IMR-90 (cell line): ENCODE measurements around the gene THADA. TPM values are rescaled to one million over a fixed set of nuclear protein-coding genes. Genes with fewer than 3 reads are reported as not detected.

Experiments used
- ATAC-seq: fragments of 200-7000 bp; cut with Tn5 transposase; 2 replicates; pipeline ENCODE4 v1.9.1; 2020; ENCODE audit warnings: low read depth, mild to moderate bottlenecking, moderate library complexity
- BruUV-seq: library from RNA; stranded (reverse); fragments of 400-500 nt; replicated peaks from 2 replicates; lab custom pipeline; 2021; lab: Mats Ljungman, UMichigan
- CTCF ChIA-PET: fragments of 300-600 bp; formaldehyde crosslinking; extraction: SDS; loops from one replicate; lab custom pipeline; 2021; ENCODE audit warnings: antibody characterized with exemption; lab: Yijun Ruan, JAX
- POLR2A ChIA-PET: fragments of 300-600 bp; sonication (Branson Sonifier 250); formaldehyde crosslinking; loops from one replicate; lab custom pipeline; 2022; ENCODE audit warnings: antibody characterized with exemption; ENCODE audit not compliant: unreplicated experiment; lab: Charles Lee
- DNase-seq: peaks from one replicate; pipeline ENCODE4 v3.0.0; 2013
- H2AFZ ChIP-seq: replicated peaks from 2 replicates; pipeline ENCODE3; 2013; ENCODE audit warnings: low read length, mild to moderate bottlenecking; ENCODE audit not compliant: poor library complexity
- H2AK5ac ChIP-seq: 2 replicates; pipeline ENCODE4 v1.6.1; 2013; ENCODE audit warnings: low read depth, low read length, inconsistent platforms
- H2AK9ac ChIP-seq: replicated peaks from 2 replicates; pipeline ENCODE3; 2013; ENCODE audit warnings: mild to moderate bottlenecking, low read depth, low read length, moderate library complexity; ENCODE audit not compliant: poor library complexity
- H2BK120ac ChIP-seq: 2 replicates; pipeline ENCODE4 v1.6.1; 2013; ENCODE audit warnings: low read depth, low read length, inconsistent platforms
- H2BK15ac ChIP-seq: 3 replicates; pipeline ENCODE4 v1.6.1; 2013; ENCODE audit warnings: low read depth, low read length, inconsistent platforms
- H2BK20ac ChIP-seq: 2 replicates; pipeline ENCODE4 v1.6.1; 2013; ENCODE audit warnings: low read depth, mild to moderate bottlenecking, inconsistent platforms, low read length, moderate library complexity
- H2BK5ac ChIP-seq: 2 replicates; pipeline ENCODE4 v1.6.1; 2013; ENCODE audit warnings: mild to moderate bottlenecking, low read depth, low read length, inconsistent platforms; ENCODE audit not compliant: poor library complexity, severe bottlenecking
- H3K14ac ChIP-seq: replicated peaks from 2 replicates; pipeline ENCODE4 v1.6.1; 2013; ENCODE audit warnings: low read depth, low read length, inconsistent platforms
- H3K18ac ChIP-seq: 2 replicates; pipeline ENCODE4 v1.6.1; 2013; ENCODE audit warnings: low read depth, low read length, control low read depth
- H3K23ac ChIP-seq: 2 replicates; pipeline ENCODE4 v1.6.1; 2013; ENCODE audit warnings: low read depth, low read length, inconsistent platforms
- H3K27ac ChIP-seq: 2 replicates; pipeline ENCODE4 v1.5.1; 2013; ENCODE audit warnings: mild to moderate bottlenecking, control low read depth, low read length; ENCODE audit not compliant: insufficient read depth
- H3K27me3 ChIP-seq: 2 replicates; pipeline ENCODE4 v1.6.1; 2013; ENCODE audit warnings: low read length; ENCODE audit not compliant: control insufficient read depth, insufficient read depth
- H3K36me3 ChIP-seq: 2 replicates; pipeline ENCODE4 v1.6.1; 2013; ENCODE audit warnings: low read length, mixed read lengths; ENCODE audit not compliant: control insufficient read depth, insufficient read depth
- H3K4ac ChIP-seq: 2 replicates; pipeline ENCODE4 v1.6.1; 2013; ENCODE audit warnings: low read depth, low read length, inconsistent platforms
- H3K4me1 ChIP-seq: 2 replicates; pipeline ENCODE4 v1.6.1; 2013; ENCODE audit warnings: low read length, mixed read lengths; ENCODE audit not compliant: control insufficient read depth, insufficient read depth
- H3K4me2 ChIP-seq: 2 replicates; pipeline ENCODE4 v1.6.1; 2013; ENCODE audit warnings: low read depth, mild to moderate bottlenecking, control low read depth, low read length, moderate library complexity
- H3K4me3 ChIP-seq: 2 replicates; pipeline ENCODE4 v1.5.1; 2013; ENCODE audit warnings: low read depth, mild to moderate bottlenecking, control low read depth, low read length, moderate library complexity; ENCODE audit not compliant: insufficient read depth
- H3K56ac ChIP-seq: 2 replicates; pipeline ENCODE4 v1.6.1; 2013; ENCODE audit warnings: low read length, inconsistent platforms; ENCODE audit not compliant: insufficient read depth; ENCODE audit errors: extremely low read depth
- H3K79me1 ChIP-seq, 2 experiments: 2 replicates each; pipeline ENCODE4 v1.6.1; 2013; ENCODE audit warnings: low read length in 2 of 2, inconsistent platforms in 1 of 2, low read depth in 1 of 2
- H3K9ac ChIP-seq: 2 replicates; pipeline ENCODE4 v1.6.1; 2013; ENCODE audit warnings: low read depth, low read length, control low read depth
- H3K9me1 ChIP-seq: 2 replicates; pipeline ENCODE4 v1.6.1; 2013; ENCODE audit warnings: low read length, inconsistent platforms; ENCODE audit not compliant: insufficient read depth
- H3K9me3 ChIP-seq: 2 replicates; pipeline ENCODE4 v1.6.1; 2013; ENCODE audit warnings: low read length; ENCODE audit not compliant: control insufficient read depth, insufficient read depth
- H4K20me1 ChIP-seq: 2 replicates; pipeline ENCODE4 v1.6.1; 2013; ENCODE audit warnings: low read length, inconsistent platforms; ENCODE audit not compliant: insufficient read depth
- H4K5ac ChIP-seq: 2 replicates; pipeline ENCODE4 v1.6.1; 2013; ENCODE audit warnings: mild to moderate bottlenecking, low read depth, low read length, control low read depth
- H4K8ac ChIP-seq, 2 experiments: 2 replicates each; pipeline ENCODE4 v1.6.1; 2013; ENCODE audit warnings: low read depth in 2 of 2, low read length in 2 of 2, control low read depth in 1 of 2, inconsistent platforms in 1 of 2
- H4K91ac ChIP-seq: 2 replicates; pipeline ENCODE4 v1.6.1; 2013; ENCODE audit warnings: low read depth, low read length, inconsistent platforms; ENCODE audit not compliant: insufficient read depth
- BHLHE40 ChIP-seq: fragments of 150-350 bp; IDR thresholded peaks from 2 replicates; pipeline ENCODE4 v1.6.1; 2016; ENCODE audit warnings: mild to moderate bottlenecking, low read depth, low read length
- MXI1 ChIP-seq: IDR thresholded peaks from 2 replicates; pipeline ENCODE4 v1.6.1; 2012; ENCODE audit warnings: low read depth, mild to moderate bottlenecking, low read length, moderate library complexity, borderline replicate concordance
- RAD21 ChIP-seq: IDR thresholded peaks from 2 replicates; pipeline ENCODE4 v1.6.1; 2012; ENCODE audit warnings: low read length, improper control_type of control experiment
- RCOR1 ChIP-seq: IDR thresholded peaks from 2 replicates; pipeline ENCODE4 v1.6.1; 2012; ENCODE audit warnings: mild to moderate bottlenecking, low read length, improper control_type of control experiment; ENCODE audit not compliant: insufficient replicate concordance
- USF2 ChIP-seq: fragments of 150-350 bp; IDR thresholded peaks from 2 replicates; pipeline ENCODE4 v1.6.1; 2017; ENCODE audit warnings: mild to moderate bottlenecking, antibody characterized with exemption, low read length, low read depth
- WGBS, 2 experiments: methylation state at CpG; one replicate each; pipeline versions ENCODE4 v1.1.5 to v1.1.7; 2013; ENCODE audit warnings: missing lambda C conversion rate in 2 of 2; ENCODE audit not compliant: insufficient read length in 1 of 2; ENCODE audit errors: extremely low coverage in 2 of 2; 5-methylcytosine and 5-hydroxymethylcytosine counted together
- dilution Hi-C: fragments of 300-500 bp; cut with HindIII; formaldehyde crosslinking; loops from one replicate; pipeline ENCODE4 v1.14.3; 2018; ENCODE audit warnings: low sequenced_read_pairs; ENCODE audit not compliant: unreplicated experiment
- in situ Hi-C: fragments of 300-500 bp; cut with MboI; formaldehyde crosslinking; loops from 3 replicates; pipeline ENCODE4 v1.14.3; 2019; ENCODE audit warnings: low sequenced_read_pairs, inconsistent platforms, mixed read lengths
- intact Hi-C: fragments of 100-400 bp; cut with micrococcal nuclease; formaldehyde crosslinking; loops from 2 replicates; pipeline ENCODE4 v1.10.0; 2022
- polyA plus RNA-seq, 3 experiments: library from polyadenylated mRNA; depleted of rRNA; stranded (reverse); fragments of >200 nt; gene quantifications; 2 replicates each; pipeline ENCODE4 v1.2.3, GENCODE V29; 2012; ENCODE audit warnings: low replicate concordance in 1 of 3
- total RNA-seq: library from RNA; depleted of rRNA; stranded (reverse); fragments of >200 nt; gene quantifications from 2 replicates; pipeline ENCODE4 v1.2.3, GENCODE V29; 2012
- TF ChIP-seq, protein P1 (sequence below): conservative IDR thresholded peaks from 2 replicates; pipeline ENCODE4 v1.5.1; 2012; ENCODE audit warnings: mild to moderate bottlenecking, low read depth, low read length, improper control_type of control experiment

THADA gene
- total and polyA plus RNA-seq, 2 of the 4 experiments (the other 2 are of a cell fraction): 10.5 to 21.3 TPM

- peaks cover 4% of the 10 kb centered on the region for H3K36me3 ChIP-seq
- H2AK5ac ChIP-seq: no peak overlapping the region
- H3K14ac ChIP-seq: no peak overlapping the region
- ChIA-PET POLR2A (no interaction called here), CTCF (no interaction called here)
- no peak overlapping the region for H3K18ac ChIP-seq
- no peak overlapping the region for H3K4me2 ChIP-seq
- no peaks in the 10 kb centered on the region for H4K20me1 ChIP-seq
- no peak overlapping the region for H3K56ac ChIP-seq
- H2BK5ac ChIP-seq: no peak overlapping the region
- no peak overlapping the region for H4K8ac ChIP-seq
- H3K9me3 ChIP-seq: no peaks in the 10 kb centered on the region
- H2BK120ac ChIP-seq: no peak overlapping the region
- TF ChIP-seq USF2: no peak
- no peak for TF ChIP-seq RAD21
- no peak for TF ChIP-seq BHLHE40
- TF ChIP-seq RCOR1: no peak
- TF ChIP-seq, protein P1, sequence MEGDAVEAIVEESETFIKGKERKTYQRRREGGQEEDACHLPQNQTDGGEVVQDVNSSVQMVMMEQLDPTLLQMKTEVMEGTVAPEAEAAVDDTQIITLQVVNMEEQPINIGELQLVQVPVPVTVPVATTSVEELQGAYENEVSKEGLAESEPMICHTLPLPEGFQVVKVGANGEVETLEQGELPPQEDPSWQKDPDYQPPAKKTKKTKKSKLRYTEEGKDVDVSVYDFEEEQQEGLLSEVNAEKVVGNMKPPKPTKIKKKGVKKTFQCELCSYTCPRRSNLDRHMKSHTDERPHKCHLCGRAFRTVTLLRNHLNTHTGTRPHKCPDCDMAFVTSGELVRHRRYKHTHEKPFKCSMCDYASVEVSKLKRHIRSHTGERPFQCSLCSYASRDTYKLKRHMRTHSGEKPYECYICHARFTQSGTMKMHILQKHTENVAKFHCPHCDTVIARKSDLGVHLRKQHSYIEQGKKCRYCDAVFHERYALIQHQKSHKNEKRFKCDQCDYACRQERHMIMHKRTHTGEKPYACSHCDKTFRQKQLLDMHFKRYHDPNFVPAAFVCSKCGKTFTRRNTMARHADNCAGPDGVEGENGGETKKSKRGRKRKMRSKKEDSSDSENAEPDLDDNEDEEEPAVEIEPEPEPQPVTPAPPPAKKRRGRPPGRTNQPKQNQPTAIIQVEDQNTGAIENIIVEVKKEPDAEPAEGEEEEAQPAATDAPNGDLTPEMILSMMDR: no peak
- no peak for TF ChIP-seq MXI1
- in situ Hi-C loops (no loop called here), dilution Hi-C loops (no loop called here), intact Hi-C loops (no loop called here)
- H2AFZ ChIP-seq: no peak overlapping the region
- no peaks in the 10 kb centered on the region for H3K27me3 ChIP-seq
- H3K9ac ChIP-seq: no peak overlapping the region
- peaks cover 3% of the 10 kb centered on the region; the same call in 1 of the 2 replicates for H3K9me1 ChIP-seq
- no peak overlapping the region; the same call in 1 of the 2 replicates for H3K4ac ChIP-seq
- no peak overlapping the region for H3K4me3 ChIP-seq
- H2BK20ac ChIP-seq: no peak overlapping the region
- no peak for DNase-seq
- no peak overlapping the region for H4K91ac ChIP-seq
- H3K27ac ChIP-seq: no peak overlapping the region
- H2BK15ac ChIP-seq: no peak overlapping the region
- BruUV-seq: no TSS peak
- ATAC-seq: no peak
- H2AK9ac ChIP-seq: no peak overlapping the region
- no CpG with 5 or more reads among the region's 2 CpGs for WGBS, 2 experiments
- H3K4me1 ChIP-seq: no peaks in the 10 kb centered on the region
- no peak overlapping the region for H3K23ac ChIP-seq
- no peaks in the 10 kb centered on the region for H3K79me1 ChIP-seq
- no peak overlapping the region for H4K5ac ChIP-seq
Observed at GRCh38 chr2:43258547-43259156, 337.2 kb downstream of the THADA start.
